GM12875 (cell line): ENCODE measurements around the gene NTN3.

ENCODE experiments used
- H3K4me3 ChIP-seq: one replicate; pipeline ENCODE4 v1.5.1; 2011; ENCODE audit warnings: low read depth, low read length, control low read depth
- TF ChIP-seq, protein P1 (sequence below): IDR thresholded peaks from 2 replicates; pipeline ENCODE4 v1.5.1; 2011; ENCODE audit warnings: low read depth, mild to moderate bottlenecking, control low read depth, inconsistent platforms, low read length, moderate library complexity, borderline replicate concordance; ENCODE audit not compliant: insufficient read depth

The NTN3 gene

DNA sequence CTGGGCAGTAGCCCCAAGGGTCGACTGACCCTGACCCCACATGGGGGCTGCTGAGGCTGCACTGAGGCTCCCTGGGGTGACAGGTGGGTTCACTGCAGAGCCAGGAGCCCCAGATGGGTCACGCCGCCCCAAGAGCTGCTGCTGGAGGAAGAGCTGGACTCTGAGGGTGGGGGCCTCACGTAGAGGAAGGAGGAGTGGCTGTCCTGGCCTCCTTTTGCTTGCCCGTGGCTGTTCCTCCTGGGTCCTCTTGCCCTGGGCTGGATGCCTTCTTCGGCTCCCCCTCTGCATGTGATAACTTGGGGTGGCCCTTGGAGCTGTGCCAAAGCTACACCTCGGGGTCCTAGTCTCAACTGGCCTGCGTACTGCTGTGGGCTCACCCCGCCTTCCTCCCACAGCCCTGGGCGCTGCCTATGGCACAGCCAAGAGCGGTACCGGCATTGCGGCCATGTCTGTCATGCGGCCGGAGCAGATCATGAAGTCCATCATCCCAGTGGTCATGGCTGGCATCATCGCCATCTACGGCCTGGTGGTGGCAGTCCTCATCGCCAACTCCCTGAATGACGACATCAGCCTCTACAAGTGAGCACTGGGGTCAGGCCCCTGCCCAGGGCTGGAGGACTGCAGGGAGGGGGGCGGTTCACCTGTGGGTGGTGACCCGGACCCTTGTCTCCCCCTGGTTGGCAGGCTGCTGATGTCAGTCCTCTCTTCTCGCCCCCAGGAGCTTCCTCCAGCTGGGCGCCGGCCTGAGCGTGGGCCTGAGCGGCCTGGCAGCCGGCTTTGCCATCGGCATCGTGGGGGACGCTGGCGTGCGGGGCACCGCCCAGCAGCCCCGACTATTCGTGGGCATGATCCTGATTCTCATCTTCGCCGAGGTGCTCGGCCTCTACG, 48.0 kb downstream of the NTN3 start:
- TF ChIP-seq, protein P1, sequence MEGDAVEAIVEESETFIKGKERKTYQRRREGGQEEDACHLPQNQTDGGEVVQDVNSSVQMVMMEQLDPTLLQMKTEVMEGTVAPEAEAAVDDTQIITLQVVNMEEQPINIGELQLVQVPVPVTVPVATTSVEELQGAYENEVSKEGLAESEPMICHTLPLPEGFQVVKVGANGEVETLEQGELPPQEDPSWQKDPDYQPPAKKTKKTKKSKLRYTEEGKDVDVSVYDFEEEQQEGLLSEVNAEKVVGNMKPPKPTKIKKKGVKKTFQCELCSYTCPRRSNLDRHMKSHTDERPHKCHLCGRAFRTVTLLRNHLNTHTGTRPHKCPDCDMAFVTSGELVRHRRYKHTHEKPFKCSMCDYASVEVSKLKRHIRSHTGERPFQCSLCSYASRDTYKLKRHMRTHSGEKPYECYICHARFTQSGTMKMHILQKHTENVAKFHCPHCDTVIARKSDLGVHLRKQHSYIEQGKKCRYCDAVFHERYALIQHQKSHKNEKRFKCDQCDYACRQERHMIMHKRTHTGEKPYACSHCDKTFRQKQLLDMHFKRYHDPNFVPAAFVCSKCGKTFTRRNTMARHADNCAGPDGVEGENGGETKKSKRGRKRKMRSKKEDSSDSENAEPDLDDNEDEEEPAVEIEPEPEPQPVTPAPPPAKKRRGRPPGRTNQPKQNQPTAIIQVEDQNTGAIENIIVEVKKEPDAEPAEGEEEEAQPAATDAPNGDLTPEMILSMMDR = no peak
- no peak overlapping the region for H3K4me3 ChIP-seq

DNA sequence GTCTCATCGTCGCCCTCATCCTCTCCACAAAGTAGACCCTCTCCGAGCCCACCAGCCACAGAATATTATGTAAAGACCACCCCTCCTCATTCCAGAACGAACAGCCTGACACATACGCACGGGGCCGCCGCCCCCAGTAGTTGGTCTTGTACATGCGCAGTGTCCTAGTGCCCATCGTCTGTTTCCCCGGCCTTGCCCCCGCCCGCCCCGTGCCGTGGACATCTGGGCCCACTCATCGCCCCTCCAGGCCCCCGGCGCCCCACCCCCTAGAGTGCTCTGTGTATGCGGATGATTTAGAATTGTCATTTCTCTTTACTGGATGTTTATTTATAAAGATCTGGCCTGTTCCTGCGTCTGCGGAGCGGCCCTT, 48.6 kb downstream of the NTN3 start:
- TF ChIP-seq, protein P1 = no peak
- peak overlapping the region; percentile 34 for H3K4me3 ChIP-seq

DNA sequence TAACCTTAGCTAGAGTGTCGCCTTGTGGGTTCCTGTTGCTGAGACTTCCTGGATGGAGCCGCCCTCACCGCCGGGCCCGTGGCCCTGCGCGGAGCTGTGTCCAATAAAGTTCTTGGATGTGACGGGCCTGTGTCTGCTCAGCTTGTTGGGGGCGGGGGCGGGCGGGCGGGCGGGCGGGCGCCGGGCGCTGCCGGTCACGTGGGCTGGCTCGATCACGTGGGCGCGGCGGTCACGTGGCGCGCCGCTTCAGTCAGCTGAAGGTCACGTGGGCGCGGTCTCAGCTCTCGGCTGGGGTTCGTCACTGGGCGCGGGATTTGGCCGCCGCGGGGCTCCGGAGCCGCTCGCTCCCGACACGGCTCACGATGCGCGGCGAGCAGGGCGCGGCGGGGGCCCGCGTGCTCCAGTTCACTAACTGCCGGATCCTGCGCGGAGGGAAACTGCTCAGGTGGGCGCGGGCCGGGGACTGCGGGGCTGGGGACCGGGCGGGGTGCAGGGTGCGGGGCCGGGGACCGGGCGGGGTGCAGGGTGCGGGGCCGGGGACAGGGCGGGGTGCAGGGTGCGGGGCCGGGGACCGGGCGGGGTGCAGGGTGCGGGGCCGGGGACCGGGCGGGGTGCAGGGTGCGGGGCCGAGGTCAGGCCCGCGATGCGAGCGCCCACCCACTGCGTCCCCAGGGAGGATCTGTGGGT, 49.1 kb downstream of the NTN3 start, which contains the start of gene AMDHD2:
AMDHD2 (plus strand) TSS at position 275 of the 687 bp plus-strand sequence; CDS start at position 363, 88 bp downstream.
- peak within 1 kb of the TSS; percentile 80 for H3K4me3 ChIP-seq
- TF ChIP-seq, protein P1 = no peak

DNA sequence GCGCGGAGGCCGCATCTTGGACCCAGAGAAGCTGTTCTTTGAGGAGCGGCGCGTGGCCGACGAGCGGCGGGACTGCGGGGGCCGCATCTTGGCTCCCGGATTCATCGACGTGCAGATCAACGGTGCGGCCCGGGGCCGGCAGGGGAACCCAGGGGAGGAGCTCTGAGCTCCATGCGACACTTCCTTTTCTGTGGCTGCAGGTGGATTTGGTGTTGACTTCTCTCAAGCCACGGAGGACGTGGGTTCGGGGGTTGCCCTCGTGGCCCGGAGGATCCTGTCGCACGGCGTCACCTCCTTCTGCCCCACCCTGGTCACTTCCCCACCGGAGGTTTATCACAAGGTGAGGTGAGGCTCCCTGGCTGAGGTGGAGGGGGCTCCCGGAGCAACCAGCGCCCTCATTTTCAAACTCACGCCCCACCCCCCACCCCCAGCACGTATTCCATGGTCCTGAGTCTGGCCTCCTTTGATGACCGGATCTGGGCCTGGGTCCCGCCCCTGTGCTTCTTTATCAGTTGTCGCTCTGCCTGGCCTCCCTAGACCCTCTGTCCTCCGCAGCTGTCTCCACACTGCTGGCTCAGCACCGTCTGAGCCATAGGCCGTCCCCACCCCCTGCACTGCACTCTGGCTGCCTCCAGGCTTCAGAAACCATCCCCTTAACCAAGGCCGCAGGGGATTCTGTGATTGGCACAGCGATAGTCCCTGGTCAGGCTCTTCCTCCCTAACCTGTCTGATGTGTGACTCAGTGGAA, 49.9 kb downstream of the NTN3 start:
- H3K4me3 ChIP-seq = peak overlapping the region; percentile 80
- TF ChIP-seq, protein P1 = no peak
